Nucleus accumbens (tissue), 56 donors: ENCODE measurements around the gene VOPP1.
"Not testable (repeated sequence)": the region's sequence is repeated elsewhere in the genome, so short reads cannot be mapped to it uniquely, and the experiment has no call there.

ENCODE experiments used
- DNase-seq, 56 donors: peaks; one replicate each; lab custom pipeline; 2025; lab: John Stamatoyannopoulos, UW

VOPP1 gene

GRCh38 chr7:55515569-55516279, 56.6 kb downstream of the VOPP1 start:
- peak in 5 of 56 donors; percentile 20 to 32 (median 27) for DNase-seq

- DNase-seq = no peak
Measured at GRCh38 chr7:55514546-55515265, 57.6 kb downstream of the VOPP1 start.

- DNase-seq = no peak
Measured at GRCh38 chr7:55513868-55514267, 58.4 kb downstream of the VOPP1 start.

GRCh38 chr7:55512635-55513191, 59.6 kb downstream of the VOPP1 start:
- DNase-seq = no peak

- no peak for DNase-seq
Measured at GRCh38 chr7:55510621-55511020, 61.7 kb downstream of the VOPP1 start.

- not testable (repeated sequence) for DNase-seq
Measured at GRCh38 chr7:55510206-55510605, 62.1 kb downstream of the VOPP1 start.

- DNase-seq = no peak
Measured at GRCh38 chr7:55509322-55509721, 63.0 kb downstream of the VOPP1 start.

- no peak for DNase-seq
Measured at GRCh38 chr7:55508221-55509011, 63.9 kb downstream of the VOPP1 start.

- DNase-seq = no peak
Measured at GRCh38 chr7:55507743-55508142, 64.6 kb downstream of the VOPP1 start.

- no peak for DNase-seq
Measured at GRCh38 chr7:55504967-55505658, 67.2 kb downstream of the VOPP1 start.

GRCh38 chr7:55504093-55504859, 68.0 kb downstream of the VOPP1 start:
- no peak for DNase-seq

GRCh38 chr7:55502858-55503440, 69.4 kb downstream of the VOPP1 start:
- DNase-seq = no peak

GRCh38 chr7:55502124-55502857, 70.0 kb downstream of the VOPP1 start:
- peak in 21 of 56 donors; percentile 9 to 55 (median 22) for DNase-seq

GRCh38 chr7:55501611-55502010, 70.7 kb downstream of the VOPP1 start:
- DNase-seq = no peak

- no peak for DNase-seq
Measured at GRCh38 chr7:55500117-55500756, 72.1 kb downstream of the VOPP1 start.

GRCh38 chr7:55499591-55499990, 72.7 kb downstream of the VOPP1 start:
- DNase-seq = no peak

- no peak for DNase-seq
Measured at GRCh38 chr7:55498770-55499169, 73.5 kb downstream of the VOPP1 start.

GRCh38 chr7:55498142-55498541, 74.2 kb downstream of the VOPP1 start:
- no peak for DNase-seq
